GM18508 (cell line): Measurements from ENCODE around the gene PPP1R3G.
A peak's percentile ranks its signal among the peaks of the same experiment; 100 is the strongest.

Experiments used
- ATAC-seq: cut with Tn5 transposase; IDR thresholded peaks from one replicate; pipeline ENCODE4 v1.9.1; 2021; ENCODE audit warnings: moderate number of reproducible peaks; ENCODE audit not compliant: insufficient read depth, unreplicated experiment

PPP1R3G gene

DNA sequence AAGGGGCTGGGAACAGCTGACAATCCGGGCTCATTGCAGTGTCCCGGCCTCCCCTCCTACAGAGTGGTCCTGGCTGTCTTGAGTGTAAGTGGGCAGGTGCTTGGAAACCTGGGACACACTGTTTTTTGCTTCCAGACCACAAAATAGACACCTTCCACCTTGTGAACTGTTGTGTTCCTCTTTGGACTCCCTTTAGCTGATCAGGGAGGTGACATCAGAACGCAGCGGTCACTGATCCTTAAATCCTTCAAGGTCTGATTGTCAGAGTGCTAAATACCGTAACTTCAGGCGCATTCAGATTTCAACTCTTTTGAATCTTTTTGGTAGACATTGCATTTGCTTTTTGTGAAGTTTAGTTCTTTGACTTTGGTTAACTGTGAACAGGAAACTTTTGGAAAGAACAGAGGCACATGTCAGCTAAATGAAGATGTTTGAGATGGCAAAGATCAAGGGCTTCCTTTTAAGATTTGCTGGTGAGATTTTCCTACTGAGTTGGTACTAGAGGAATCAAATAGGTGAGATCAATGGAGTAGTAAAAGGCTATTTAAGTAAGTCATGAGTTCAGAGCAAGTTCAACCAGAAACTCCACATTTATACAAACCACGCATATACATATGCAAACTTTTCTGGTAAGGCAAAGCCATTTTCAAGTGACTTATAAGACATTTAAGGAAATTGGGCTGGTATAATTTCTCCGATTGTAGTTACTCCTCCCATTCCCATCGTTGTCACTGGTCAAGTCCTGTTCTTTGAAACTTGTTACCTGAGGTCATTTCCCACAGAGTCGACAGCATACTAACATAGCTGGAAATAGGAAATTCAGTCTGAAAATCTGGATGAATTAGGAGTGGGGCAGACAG lies 6.3 kb downstream of the PPP1R3G start:
- no peak for ATAC-seq

DNA sequence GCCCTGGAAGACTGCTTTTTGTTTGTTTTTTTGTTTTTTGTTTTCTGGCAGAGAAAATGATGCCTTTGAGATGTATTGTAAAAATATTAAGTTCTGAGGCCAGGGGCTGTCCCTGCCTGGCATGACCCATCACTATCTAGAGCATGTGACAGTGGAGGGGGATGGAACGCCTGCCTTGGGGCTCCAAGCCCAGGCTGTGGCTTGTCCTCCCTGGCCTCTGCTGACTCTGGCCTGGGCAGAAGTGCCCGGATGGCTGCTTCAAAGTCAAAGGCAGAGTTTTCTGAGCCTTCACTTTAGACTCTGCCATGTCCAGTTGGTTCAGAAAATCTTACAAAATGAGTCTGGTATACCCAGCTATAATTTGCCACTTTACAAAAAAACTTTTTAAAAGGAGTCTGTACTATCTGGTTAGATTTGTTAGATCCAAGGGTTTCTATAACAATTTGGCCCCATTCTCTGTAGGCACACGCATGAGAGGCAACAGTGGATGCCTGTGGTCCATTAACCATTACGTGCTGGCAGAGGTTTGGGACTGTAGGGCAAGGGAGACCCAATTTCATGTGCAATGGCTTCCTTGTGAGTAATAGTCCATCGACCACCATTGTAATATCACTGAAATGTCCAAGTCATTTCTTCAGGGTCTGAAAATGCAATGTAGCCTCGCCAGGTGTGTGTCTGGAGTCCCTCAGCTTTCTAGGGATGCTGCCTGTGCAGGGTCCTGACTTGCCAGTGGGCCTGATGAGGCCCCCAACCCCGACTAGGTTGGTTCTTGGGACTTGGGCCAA lies 8.3 kb downstream of the PPP1R3G start:
- ATAC-seq, result no peak

DNA sequence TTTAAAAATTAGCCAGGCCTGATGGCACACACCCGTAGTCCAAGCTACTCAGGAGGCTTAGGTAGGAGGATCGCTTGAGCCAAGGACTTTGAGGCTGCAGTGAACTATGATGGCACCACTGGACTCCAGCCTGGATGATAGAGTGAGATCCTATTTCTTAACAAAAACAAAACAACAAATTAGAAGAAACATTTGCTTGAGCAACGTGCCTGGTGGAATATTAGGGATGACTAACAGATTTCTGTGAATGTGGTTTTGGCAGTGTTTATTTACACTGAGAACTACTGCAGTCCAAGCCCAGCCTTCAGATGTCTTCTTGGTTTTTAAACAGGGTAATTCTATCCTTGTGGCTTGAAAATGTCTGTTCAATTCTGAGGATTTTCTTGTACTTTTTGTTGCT lies 9.2 kb downstream of the PPP1R3G start:
- ATAC-seq, result no peak

DNA sequence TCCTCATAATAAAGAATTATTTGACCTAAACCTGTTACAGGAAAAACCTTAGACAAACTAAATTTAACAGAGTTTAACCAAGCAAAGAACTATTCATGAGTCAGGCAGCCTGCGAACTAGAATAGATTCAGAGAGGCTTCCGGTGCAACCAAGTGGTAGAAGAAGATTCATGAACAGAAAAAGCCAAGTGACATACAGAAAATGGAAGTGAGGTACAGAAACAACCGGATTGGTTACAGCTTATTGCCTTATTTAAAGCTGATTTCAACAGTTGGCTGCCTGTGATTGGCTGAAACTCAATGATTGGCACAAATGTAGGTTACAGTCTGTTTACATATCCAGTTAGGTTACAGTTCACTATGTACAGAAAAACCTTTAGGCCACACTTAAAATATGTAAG lies 10.1 kb downstream of the PPP1R3G start:
- ATAC-seq, result peak; percentile 62

DNA sequence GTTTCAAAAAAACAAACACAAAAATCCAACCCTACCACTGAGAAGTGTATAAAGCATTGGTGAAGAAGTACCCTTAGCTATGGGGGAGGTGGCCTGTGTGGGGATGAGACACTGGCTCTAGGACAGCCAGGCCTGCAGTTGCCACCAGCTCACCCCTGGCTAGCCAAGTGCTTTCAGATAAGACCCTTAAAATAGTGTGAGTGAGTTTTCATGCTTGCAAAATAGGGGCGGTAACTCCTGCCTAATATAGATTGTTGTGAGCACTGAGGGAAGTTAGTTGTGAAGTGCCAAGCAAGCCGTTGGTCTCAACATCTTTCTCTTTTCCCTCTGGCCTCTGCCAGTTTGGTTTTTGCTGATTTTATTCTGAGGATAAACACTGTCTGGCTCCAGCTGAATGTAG lies 11.3 kb downstream of the PPP1R3G start:
- no peak for ATAC-seq

DNA sequence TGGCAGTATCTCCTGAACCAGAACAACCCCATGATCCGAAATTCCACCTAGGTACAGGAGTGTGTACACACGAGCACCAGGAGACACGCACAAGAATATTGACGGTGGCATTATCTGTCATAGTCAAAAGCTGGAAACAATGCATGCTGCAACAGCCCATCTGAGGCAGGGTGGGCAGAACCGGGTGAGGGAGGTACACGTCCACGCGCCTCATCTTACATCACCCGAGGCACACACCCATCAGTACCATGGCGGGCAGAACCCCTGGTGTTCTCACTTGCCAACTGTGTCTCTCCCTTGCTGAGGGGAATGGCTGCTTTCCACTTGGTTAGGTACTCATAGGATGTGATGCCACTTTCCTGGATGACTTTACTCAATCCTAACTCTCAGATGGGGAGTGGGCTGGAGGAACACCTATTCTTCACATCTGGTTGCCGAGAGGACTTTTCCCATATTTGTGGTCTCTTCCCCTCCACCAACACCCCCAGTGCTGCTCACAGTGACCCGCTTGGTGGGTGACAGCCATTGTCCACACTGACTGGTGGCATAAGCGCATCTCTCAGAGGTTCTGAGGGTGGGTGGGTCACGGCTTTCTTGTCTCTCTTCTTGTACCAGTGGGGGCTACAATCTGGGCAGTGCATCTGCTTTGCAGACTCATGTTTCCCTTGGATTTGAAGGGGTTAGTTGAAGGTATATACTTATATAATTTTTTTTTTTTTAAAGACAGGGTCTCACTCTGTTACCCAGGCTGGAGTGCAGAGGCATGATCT lies 13.5 kb downstream of the PPP1R3G start:
- no peak for ATAC-seq

DNA sequence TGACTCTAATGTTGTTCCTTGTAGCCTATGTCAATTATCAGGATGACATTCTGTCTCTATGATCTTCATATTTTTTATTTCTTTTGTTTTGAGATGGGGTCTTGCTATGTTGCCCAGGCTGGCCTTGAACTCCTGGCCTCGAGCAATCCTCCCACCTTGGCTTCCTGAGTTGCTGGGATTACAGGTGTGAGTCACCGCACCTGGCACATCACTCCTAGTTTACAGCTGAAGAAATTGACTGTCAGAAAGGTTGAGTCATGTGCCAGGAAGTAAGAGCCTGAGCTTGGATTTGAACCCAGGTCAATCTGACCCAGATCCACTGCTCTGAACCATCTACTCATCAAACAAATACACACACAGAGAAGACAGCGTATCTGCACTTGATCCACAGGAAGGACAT lies 14.4 kb downstream of the PPP1R3G start:
- ATAC-seq, result no peak

DNA sequence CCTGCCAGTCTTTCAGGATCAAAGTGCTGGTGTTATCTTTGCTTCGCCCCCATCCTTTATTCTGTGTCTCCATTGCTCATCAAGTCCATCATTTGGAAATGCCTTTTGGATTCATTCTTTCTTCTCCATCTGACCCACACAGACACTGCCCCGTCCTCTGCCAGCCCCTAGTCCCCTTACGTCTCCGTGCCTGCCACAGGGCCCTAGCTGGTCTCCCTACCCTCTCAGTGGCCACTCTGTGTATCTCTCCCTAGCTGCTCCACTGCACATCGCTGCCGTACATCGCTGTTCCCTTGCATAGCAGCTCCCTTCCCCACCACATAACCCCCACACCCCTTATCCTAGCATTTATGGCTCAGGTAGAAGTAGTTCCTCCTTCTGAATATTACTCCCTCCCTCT lies 15.7 kb downstream of the PPP1R3G start:
- ATAC-seq, result no peak

DNA sequence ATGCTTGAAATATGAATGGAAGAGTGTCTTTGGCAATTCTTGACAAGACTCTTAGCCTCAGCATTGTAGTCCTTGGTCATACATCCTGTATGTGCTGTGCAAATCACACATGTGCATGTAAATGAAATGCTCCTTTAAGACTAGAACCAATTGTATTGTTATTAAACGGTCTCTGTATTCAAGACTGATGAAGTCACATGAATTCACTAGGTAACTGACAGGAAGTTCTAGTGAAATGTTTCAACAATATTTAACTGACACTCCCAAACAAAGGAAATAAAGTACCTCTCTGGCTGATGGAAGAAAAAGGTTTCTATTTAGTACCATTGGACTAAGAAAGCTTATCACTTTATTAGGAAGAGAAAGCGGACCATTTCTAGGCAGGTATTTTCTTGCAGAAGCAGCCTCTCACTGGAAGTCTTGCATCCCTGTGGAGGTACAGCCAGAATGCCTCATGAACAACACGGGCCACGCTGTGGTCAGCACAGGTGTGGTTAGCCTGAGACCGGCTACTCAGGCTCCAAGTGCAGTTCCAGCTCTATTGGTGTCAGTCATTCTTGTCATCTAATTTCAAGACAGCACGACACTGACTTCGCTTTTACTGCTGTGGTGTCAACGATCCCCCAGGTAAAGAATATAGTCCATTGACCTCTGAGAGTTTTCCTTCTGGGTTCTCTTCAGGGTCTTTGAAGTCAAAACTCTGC lies 17.3 kb downstream of the PPP1R3G start:
- ATAC-seq, result no peak

DNA sequence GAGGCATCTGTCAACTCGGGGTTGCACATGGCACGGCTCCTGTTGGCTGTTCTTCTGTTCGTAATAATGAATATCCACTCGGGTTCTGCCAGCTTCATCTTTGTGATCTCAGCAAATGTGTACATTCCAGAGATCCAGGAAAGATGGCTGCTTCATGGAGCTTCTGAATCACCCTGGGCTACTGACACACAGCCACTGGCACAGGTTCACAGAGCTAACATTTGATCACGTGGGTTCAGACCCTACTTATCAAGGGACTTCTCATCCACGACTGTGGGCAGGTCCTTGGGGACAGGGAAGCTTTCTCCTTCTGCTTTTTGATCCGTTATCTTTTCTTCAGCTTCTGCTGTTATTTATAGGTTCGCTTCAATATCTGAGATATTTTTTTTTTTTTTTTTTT lies 18.1 kb downstream of the PPP1R3G start:
- ATAC-seq, result no peak

DNA sequence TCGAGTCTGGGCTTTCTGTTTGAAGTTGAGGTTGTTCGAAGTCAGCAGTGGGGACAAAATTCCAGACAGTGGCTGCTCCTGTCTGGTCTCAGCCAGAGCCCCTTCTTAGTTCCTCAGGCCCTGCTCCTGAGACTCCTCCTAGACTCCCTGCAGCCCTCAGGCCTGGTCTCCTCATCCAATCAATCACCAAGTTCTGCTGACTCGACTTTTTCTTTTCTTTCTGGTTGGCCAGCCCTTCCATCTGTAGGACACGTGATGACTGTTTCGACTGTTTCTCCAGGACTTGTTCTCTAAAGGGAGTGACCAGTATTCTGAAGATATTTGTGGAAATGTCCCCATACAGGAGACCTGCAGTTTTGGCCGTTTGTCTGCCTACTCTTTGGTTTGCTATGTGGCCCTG lies 19.5 kb downstream of the PPP1R3G start:
- no peak for ATAC-seq

DNA sequence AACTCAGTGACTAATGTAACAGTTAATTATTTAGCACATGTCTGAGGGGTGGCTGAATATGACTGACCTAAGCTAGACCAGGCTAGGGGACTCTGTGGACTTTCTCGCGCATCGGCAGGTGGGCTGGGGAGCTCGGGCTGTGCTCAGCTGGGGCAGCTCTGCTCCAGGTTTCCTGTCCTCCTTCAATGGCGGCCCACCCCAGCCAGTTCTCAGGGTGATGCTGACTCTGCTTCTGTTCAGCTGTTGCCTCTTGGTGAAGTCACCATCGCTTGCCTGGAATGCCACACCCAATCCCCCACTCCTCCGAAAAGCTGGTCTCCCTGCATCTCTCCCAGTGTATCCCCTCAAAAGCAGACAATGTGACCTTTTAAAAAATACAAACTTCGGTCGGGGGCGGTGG lies 20.0 kb downstream of the PPP1R3G start:
- ATAC-seq, result no peak

DNA sequence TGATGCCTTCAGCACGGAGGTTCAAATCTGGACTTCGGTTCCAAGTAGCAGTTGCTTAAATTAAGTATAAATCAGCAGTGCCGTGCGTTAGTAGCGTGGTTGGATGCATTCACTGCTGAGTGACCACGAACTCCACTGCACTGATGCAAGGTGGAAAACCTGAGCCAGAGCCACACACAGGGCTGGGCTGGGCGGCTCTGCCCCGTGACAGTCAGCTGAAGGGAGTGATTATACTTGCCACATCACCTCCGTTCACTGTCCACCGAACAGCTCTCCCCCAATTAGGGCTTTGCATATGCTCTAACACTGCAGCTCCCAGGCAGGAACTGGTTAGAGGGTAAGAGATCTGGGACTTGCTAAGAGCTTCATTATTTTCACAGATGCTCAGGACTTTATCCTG lies 22.2 kb downstream of the PPP1R3G start:
- ATAC-seq, result no peak

DNA sequence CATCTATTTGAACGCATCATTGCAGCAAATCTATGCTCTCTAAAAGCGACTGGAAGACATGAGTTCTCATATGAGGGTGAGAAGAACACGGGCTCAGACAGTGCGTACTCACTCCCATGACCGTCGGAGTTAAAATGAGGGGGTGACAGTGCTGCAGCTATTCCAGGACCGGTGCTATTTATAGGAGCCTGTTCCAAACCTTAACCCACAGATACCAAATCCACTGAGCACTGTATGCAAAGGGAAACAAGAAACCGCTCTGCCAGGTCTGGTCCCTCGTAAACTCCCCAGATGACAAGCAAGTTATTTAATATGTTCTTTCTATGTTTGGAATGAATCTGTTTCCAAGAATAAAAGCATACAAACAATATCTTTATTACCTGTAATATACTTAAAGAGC lies 22.9 kb downstream of the PPP1R3G start:
- no peak for ATAC-seq

DNA sequence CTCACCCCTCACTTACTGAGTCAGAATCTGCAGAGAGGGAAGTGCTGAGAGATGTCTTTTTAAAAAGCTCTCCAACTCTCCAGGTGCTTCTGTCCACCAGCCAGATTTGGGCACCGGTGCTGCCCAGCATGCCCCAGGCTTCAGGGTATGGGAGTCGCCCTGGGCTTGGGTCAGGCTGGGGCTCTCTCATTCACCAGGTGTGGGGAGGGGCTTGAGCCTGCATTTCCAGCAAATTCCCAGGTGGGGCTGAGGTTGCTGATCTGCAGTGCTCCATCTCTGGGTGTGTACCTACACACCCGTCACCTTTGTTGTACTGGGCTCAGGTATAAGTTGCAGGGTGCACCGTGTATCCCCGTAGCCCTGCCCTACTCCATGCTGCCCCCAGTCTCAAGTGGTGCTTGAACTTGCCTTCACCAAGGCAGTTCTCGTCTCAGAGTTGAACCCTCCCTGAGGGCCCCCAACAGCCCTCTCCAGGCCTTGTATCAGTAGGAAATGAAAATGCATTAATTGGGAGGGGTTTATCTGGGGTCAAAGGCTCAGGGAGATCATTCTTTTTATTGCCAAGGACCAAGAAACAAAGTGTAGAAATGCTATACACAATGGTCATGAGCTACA lies 23.5 kb downstream of the PPP1R3G start:
- no peak for ATAC-seq

DNA sequence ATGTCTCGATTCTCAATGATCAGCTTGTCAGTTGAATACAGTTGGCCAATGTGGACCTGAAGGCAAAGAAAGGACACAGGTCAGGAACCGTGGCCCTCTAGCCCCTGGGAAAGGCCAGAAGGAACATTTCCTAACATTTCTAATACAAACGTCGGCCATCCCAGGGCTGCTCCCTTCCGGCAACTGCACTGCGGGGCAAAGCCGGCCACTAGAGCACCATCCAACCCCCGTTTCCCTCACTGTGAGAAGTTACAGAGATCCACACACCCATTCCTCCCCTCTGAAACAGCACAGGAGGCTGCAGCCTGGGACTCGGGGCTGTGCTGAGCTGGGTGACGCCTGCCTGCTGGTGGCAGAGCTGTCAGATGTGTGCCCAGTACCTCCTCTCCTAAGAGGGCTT lies 24.3 kb downstream of the PPP1R3G start:
- no peak for ATAC-seq

DNA sequence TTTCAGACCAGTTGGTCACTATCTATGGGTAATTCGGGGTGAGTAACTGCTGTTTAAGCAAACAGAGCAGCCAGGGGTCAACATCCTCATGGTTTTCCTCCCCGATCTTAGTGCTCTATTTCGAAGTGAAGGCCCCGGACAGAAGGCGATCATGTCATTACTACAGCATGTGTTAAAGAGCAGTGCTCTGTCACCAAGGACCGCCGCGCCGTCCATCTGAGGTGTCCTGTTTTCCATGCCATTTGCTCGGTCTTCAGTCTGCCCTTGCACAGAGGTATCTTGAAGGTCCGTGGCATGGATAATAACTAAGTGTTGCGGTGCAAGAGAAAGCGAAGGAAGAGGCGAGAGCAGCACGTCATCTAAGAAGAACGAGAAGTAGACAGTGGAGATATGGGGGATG lies 25.1 kb downstream of the PPP1R3G start:
- ATAC-seq, result no peak

DNA sequence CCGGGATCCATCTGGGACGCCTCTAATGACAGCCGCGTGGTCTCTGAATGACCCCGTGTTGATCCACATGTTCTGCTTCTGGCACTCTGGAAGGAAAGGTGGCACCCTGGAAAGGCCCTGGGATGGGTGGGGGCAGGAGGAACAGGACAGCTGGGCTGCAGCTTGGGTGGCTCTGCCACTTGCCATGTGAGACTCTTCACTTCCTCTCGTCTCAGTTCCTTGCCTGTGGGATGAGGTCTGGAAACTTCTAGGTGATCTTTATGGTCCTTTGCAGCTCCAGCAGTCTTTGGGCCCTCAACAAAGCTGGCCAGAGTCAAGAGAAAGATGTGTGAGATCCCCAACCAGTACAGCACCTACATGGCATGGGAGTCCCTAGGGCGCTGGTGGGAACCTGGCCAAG lies 26.5 kb downstream of the PPP1R3G start:
- ATAC-seq, result no peak

DNA sequence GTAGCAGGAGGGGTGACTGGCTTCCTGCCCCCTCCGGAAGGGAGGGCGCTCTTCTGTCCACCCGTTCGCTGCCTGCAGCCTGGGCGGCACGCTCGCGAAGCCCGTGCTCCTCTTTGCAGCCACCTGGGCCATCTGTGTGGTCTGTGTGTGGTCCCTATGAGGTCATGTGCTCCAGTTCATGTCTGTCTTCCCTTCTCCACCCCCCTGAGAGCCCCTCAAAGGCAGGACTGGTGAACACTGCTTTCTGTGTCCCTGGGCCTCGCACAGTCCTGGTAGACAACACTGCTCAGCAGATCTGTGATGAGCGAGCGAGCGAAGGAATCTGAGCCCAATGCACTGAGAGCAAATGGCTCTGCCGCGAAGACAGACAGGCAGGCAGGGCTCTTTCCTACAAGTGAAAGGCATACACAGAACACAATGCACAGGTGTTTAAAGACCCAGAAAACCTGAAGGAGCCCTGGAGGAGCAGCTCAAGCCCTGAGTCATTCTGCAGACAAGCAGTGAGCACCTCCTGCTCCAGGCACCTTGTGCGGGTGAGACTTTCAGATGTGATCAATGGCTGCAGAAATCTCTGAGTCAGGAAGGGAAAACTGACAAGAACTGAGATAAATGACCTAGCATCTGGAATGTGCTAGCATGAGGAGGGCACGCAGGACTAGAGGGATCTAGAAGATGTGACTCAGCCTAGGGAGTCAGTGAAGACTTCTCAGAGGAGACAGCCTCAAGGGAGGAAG lies 27.1 kb downstream of the PPP1R3G start:
- no peak for ATAC-seq
